ENCODE data around the gene ATP10B.

Gene ATP10B

GRCh38 chr5:160702311-160702803 lies 149.7 kb downstream of the ATP10B start:
- Histone ChIP-seq H3K4me3 (ENCODE audit: low read depth, low read length) (no peak overlapping the region), H3K36me3 (replicated peaks) (no peaks in the 10 kb centered on the region), H3K27me3 (replicated peaks) (no peaks in the 10 kb centered on the region), H3K27ac (no peak overlapping the region)
- TF ChIP-seq, protein P1, sequence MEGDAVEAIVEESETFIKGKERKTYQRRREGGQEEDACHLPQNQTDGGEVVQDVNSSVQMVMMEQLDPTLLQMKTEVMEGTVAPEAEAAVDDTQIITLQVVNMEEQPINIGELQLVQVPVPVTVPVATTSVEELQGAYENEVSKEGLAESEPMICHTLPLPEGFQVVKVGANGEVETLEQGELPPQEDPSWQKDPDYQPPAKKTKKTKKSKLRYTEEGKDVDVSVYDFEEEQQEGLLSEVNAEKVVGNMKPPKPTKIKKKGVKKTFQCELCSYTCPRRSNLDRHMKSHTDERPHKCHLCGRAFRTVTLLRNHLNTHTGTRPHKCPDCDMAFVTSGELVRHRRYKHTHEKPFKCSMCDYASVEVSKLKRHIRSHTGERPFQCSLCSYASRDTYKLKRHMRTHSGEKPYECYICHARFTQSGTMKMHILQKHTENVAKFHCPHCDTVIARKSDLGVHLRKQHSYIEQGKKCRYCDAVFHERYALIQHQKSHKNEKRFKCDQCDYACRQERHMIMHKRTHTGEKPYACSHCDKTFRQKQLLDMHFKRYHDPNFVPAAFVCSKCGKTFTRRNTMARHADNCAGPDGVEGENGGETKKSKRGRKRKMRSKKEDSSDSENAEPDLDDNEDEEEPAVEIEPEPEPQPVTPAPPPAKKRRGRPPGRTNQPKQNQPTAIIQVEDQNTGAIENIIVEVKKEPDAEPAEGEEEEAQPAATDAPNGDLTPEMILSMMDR (IDR thresholded peaks at IDR 0.05; ENCODE audit: low read depth, low read length, missing control alignments), result no peak
- in situ Hi-C loops (cut with HindIII; ENCODE audit: low pct_ligation_motif_present, low sequenced_read_pairs), result no loop called here
- no peak for DNase-seq

DNA sequence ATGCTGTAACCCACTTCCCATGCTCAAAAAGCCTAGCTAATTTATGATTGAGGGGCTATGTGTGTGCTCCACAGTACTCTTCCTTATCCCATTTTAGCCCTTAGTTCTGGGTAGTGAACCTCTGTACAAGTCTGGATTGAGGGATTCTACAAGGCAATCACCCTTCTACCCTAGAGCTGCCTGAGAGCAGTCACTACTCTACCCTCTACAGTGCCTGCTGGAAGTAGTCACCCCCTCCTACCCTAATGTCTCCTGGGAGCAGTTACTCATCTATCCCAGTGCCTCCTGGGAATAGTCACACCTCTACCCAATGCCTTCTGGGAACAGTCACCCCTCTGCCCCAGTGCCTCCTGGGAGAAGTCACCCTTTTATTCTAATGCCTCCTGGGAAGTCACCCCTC lies 150.6 kb downstream of the ATP10B start:
- no peak overlapping the region for H3K27ac ChIP-seq

DNA sequence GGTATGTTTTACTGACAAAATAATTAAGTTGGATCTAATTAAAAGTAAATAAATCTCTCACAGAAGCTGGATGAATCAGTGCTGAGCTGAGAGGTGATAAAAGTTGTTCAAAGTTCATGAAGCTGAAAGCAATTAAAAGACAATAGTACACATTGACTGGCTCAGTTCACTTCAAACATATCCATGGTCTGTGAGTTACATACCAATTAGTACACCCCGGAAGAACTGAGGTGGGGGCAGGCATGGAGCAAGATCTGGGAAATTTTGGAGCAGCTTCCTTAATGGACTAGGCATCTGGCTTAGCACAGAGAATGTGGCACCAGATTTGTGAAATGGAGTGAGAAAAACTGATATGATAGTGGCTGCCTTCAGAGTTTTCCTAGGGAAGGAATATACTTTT lies 152.7 kb downstream of the ATP10B start:
- H3K36me3 ChIP-seq (replicated peaks), result no peaks in the 10 kb centered on the region
- no peaks in the 10 kb centered on the region for H3K27me3 ChIP-seq (replicated peaks)
- in situ Hi-C loops (cut with HindIII; ENCODE audit: low pct_ligation_motif_present, low sequenced_read_pairs), result no loop called here
- TF ChIP-seq, protein P1 (IDR thresholded peaks at IDR 0.05; ENCODE audit: low read depth, low read length, missing control alignments), result no peak
- H3K27ac ChIP-seq, result no peak overlapping the region
- no peak overlapping the region for H3K4me3 ChIP-seq (ENCODE audit: low read depth, low read length)
- DNase-seq, result no peak

More for the DNA sequence above, 150.6 kb downstream of the ATP10B start:
- no peaks in the 10 kb centered on the region for H3K27me3 ChIP-seq (replicated peaks)
- TF ChIP-seq, protein P1 (IDR thresholded peaks at IDR 0.05; ENCODE audit: low read depth, low read length, missing control alignments), result no peak
- in situ Hi-C loops (cut with HindIII; ENCODE audit: low pct_ligation_motif_present, low sequenced_read_pairs), result no loop called here
- no peak for DNase-seq
- H3K36me3 ChIP-seq (replicated peaks), result no peaks in the 10 kb centered on the region
- no peak overlapping the region for H3K4me3 ChIP-seq (ENCODE audit: low read depth, low read length)

GRCh38 chr5:160697281-160697680 lies 154.7 kb downstream of the ATP10B start:
- no peak for DNase-seq
- H3K27ac ChIP-seq, result no peak overlapping the region
- TF ChIP-seq, protein P1 (IDR thresholded peaks at IDR 0.05; ENCODE audit: low read depth, low read length, missing control alignments), result no peak
- H3K36me3 ChIP-seq (replicated peaks), result no peaks in the 10 kb centered on the region
- H3K4me3 ChIP-seq (ENCODE audit: low read depth, low read length), result no peak overlapping the region
- no peaks in the 10 kb centered on the region for H3K27me3 ChIP-seq (replicated peaks)
- in situ Hi-C loops (cut with HindIII; ENCODE audit: low pct_ligation_motif_present, low sequenced_read_pairs), result no loop called here

- Histone ChIP-seq H3K4me3 (ENCODE audit: low read depth, low read length) (no peak overlapping the region), H3K36me3 (replicated peaks) (no peaks in the 10 kb centered on the region), H3K27me3 (replicated peaks) (no peaks in the 10 kb centered on the region), H3K27ac (no peak overlapping the region)
- in situ Hi-C loops (cut with HindIII; ENCODE audit: low pct_ligation_motif_present, low sequenced_read_pairs), result no loop called here
- no peak for DNase-seq
- TF ChIP-seq, protein P1 (IDR thresholded peaks at IDR 0.05; ENCODE audit: low read depth, low read length, missing control alignments), result no peak
Observed at GRCh38 chr5:160694896-160695295, 157.1 kb downstream of the ATP10B start.

DNA sequence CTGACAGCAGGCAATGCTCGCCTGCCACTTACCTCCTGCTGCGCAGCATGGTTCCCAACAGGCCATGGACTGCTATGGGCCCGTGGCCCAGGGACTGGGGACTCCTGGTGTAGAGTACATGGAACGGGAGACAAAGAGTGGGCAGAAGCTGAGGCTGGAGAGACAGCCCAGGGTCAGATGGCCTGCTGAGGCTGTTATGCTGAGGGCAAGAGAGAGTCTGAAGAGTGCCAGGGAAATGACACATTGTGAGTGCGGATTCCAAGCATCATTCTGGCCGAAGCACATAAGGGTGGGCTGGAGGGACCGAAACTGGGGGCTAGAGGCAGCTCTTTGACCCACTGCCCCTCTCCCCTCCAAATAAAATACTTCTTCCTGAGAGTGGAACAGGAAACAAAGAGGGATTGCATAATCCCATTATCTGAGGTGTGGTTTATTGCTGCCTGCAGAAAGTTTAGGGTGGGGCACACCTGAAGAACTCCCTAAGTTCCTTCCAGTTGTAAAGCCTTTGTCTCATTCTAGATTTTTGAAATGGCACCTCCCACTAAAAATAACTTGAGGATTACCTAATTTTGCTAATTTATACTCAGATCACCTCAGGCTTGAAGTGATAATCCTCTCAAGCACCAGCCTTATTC lies 158.1 kb downstream of the ATP10B start:
- TF ChIP-seq, protein P1 (IDR thresholded peaks at IDR 0.05; ENCODE audit: low read depth, low read length, missing control alignments), result no peak
- Histone ChIP-seq H3K36me3 (replicated peaks) (no peaks in the 10 kb centered on the region), H3K27ac (no peak overlapping the region), H3K27me3 (replicated peaks) (no peaks in the 10 kb centered on the region), H3K4me3 (ENCODE audit: low read depth, low read length) (no peak overlapping the region)
- in situ Hi-C loops (cut with HindIII; ENCODE audit: low pct_ligation_motif_present, low sequenced_read_pairs), result no loop called here
- no peak for DNase-seq

All from brain microvascular endothelial cell (primary cell).